GM19328 (cell line): ENCODE results near the gene FSCN2.
"Not testable (repeated sequence)": the region's sequence is repeated elsewhere in the genome, so short reads cannot be mapped to it uniquely, and the experiment has no call there.

ENCODE experiments used
- ATAC-seq: cut with Tn5 transposase; IDR thresholded peaks from one replicate; pipeline ENCODE4 v1.9.1; 2021; ENCODE audit warnings: mild to moderate bottlenecking, moderate library complexity; ENCODE audit not compliant: unreplicated experiment

Gene FSCN2

DNA sequence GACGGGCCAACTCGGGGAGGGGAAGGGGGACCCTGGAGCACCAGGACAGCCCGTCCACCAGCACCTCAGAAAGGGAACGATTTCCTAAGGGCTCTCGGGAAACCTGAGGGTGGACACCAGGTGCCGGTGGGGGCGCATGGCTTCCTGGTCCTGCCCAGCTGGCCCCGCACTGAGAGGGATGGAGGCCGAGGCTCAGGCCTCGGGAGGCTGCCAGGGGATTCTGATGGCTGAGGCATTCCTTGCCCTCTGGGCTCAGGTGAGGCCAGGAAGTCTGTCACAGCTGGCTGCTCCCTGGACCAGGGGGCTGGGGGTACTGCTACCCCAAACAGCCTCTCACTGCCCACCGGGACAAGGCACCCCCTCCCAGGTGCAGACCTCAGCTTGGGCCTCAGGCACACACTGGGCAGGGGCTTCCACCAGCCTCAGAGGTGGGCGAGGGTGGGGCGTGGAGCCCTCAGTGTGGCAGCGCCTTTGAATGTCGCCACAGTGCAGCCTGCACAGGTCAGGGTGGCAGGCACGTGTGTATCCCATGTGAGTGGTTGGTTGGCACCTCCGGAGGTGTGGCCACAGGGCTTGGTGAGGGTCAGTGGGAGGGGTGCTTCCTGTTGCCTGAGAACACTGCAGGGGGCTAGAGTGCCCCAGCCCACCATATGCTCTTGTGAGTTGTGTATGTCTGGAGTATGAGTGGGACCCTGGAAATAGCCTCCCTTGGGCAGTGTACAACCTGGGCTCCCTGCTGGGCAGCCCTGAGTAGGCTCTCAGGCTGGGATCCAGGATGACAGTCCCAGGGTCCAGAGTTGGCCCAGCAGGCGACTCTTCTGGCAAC lies 3.9 kb upstream of the FSCN2 start:
- ATAC-seq: no peak

DNA sequence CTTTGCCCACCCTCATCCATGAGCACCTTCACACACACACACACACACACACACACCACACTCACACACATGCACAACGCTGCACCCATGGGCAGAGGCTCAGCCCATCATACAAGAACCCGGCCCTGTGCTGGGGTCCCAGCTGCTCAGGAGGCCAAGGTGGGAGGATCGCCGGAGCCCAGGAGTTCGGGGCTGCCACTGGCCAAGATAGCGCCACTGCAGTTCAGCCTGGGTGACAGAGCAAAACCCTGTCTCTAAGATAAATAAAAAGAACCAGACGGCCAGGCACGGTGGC lies 3.4 kb upstream of the FSCN2 start:
- no peak for ATAC-seq

DNA sequence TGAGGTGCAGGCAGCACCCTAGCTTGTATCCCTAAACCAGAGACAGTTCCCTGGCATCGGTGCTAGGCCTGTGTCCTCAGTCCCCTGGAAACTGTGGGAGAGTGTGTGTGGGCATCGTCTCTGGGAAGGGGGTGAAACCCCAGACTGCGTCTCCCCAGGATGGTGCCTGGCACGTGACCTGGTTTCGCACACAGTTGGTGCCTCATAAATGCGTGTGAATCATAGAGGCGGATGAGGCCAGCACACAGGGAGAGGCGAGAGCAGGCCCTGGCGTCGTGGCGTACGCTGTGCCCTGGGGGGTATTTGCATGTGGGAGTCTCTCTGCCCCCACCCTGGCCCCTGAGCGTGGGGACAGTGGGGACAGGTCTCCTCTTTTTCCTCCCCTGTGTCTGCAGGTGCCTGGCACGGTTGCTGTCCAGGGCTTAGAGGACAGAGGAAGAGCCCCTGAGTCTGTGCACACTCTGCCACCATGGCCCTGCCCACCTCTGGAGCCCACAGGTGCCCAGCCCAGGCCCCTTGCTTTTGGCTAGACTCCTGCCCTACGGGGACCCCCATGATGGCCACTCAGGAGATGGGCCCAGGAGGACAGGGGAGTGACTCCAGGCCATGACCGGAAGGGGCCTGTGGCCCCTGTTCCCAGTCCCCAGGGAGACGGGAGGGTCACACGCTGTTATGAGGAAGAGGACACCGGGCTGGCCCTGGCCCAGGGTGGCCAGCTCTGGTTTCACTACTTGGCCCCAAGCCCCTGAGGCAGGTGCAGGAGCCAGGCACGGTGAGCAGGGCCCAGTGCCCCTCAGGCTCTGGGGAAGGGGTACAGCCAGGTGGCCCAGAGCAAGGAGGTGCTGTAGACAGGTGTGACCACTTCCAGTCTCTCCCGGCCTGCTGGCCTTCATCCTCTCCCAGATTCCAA lies 1.3 kb upstream of the FSCN2 start:
- no peak for ATAC-seq

DNA sequence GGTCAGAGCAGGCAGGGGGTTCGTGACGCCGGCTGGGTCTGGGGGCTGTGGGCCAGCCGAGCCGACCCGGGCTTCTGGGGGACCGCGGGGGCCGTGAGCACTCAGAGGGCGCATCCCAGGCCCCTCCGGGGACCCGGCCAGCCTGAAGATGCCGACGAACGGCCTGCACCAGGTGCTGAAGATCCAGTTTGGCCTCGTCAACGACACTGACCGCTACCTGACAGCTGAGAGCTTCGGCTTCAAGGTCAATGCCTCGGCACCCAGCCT lies 140 bp downstream of the FSCN2 start:
- no peak for ATAC-seq

GRCh38 chr17:81528651-81529436 lies 667 bp downstream of the FSCN2 start:
- ATAC-seq: no peak

DNA sequence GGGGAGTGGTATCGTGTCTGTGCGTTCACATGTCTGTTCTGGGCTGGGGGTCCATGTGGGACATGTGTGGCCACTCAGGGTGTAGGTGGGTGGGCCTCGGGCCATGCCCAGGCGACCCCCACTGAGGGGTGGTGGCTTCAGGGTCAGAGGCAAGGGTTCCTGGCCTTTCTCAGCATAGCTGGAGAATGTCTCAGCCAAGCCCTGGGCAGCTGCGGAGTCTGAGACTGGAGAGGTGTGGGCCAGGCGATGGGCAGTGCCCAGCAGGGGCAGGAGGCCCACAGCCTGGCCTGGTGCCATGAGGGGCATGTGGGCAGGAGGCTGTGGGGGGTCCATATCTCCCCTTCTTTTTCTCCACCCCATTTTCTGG lies 1.2 kb downstream of the FSCN2 start:
- ATAC-seq: no peak

DNA sequence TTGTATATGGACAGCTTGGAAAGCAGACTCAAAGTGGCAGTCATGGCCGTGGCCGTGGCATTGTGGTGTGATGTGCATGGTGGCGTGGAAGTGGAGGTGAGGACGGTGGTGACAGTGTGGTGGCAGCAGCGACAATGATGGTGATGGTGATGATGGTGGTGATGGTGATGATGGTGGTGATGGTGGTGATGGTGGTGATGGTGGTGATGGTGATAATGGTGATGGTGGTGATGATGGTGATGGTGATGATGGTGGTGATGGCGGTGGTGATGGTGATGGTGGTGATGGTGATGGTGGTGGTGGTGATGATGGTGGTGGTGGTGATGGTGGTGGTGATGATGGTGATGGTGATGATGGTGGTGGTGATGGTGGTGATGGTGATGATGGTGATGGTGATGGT lies 2.8 kb downstream of the FSCN2 start:
- ATAC-seq: not testable (repeated sequence)

DNA sequence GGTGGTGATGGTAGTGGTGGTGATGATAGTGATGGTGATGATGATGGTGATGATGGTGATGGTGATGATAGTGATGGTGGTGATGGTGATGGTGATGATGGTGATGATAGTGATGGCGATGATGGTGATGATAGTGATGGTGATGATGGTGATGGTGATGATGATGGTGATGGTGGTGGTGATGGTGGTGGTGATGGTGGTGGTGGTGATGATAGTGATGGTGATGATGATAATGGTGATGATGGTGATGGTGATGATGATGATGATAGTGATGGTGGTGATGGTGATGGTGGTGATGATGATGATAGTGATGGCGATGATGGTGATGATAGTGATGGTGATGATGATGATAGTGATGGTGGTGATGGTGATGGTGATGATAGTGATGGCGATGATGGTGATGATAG lies 3.8 kb downstream of the FSCN2 start:
- ATAC-seq: not testable (repeated sequence)

- ATAC-seq: no peak
These were observed 4.5 kb downstream of the FSCN2 start for GRCh38 chr17:81532490-81533287.

DNA sequence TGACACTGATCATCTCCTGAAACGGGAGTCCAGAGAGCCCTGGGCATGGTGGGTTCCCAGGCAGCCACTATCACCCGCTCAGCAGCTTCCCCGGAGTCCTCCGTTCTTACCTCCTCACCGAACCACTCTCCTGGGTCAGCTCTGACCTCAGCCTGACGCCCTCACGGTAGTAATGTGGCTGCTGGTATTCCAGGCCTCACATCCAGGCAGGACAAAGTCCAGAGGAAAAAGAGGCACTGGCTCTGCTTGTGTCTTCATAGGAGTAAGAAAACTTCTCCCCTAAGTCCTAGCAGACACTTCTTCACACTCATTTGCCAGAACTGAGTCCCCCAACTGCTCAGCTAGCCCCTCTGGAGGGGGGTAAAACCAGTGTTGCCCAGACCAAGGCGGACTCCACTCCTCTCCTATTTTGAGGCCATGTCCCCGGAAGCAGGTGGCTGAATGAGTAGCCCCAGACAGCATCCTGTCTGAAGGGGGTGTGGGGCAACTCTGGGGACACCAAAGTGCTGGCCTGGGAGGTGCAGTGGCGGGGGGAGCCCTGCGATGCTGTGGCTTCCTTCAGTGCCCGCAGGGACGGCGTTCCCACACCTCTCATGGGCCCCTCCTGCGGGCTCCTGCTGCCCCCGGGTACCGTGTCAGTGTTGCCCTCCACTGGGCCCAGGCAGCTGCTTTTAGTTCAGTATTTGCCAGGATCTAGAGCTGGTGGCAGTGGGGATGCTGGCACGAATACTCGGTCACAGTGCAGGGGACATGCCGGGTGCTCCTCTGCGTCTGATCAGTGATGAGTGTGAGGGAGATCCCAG lies 5.4 kb downstream of the FSCN2 start:
- no peak for ATAC-seq

- ATAC-seq: no peak
These were observed 6.2 kb downstream of the FSCN2 start for GRCh38 chr17:81534157-81535006.

DNA sequence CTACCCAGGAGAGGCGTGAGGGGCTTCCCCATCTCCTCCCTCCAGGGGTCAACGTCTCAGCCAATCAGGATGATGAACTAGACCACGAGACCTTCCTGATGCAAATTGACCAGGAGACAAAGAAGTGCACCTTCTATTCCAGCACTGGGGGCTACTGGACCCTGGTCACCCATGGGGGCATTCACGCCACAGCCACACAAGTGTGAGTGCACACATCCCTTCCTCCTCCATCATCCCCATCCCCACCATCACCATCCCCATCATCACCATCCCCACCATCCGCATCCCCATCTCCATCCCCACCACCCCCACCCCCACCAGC lies 6.8 kb downstream of the FSCN2 start:
- no peak for ATAC-seq

DNA sequence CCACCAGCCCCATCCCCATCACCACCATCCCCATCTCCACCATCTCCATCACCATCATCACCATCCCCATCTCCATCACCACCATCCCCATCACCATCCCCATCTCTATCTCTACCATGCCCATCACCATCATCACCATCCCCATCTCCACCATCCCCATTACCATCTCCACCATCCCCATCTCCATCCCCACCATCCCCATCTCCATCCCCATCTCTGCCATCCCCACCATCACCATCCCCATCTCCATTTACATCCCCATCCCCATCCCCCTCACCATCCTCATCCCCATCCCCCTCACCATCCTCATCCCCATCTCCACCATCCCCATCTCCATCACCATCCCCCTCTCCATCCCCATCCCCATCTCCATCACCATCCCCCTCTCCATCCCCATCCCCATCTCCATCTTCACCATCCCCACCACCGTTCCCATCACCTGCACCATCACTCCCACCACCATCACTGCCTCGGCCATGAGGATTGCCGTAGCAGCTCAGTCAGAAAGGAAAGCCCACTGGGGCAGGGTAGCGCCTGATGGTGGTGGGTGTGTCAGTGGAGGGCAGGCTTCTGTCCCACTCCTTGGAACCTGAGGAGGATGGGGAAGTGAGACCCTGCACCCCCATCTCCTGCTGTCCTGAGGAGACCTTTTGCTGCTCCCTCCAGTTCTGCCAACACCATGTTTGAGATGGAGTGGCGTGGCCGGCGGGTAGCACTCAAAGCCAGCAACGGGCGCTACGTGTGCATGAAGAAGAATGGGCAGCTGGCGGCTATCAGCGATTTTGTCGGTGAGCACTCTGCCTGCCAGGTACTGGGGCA lies 7.5 kb downstream of the FSCN2 start:
- ATAC-seq: no peak

DNA sequence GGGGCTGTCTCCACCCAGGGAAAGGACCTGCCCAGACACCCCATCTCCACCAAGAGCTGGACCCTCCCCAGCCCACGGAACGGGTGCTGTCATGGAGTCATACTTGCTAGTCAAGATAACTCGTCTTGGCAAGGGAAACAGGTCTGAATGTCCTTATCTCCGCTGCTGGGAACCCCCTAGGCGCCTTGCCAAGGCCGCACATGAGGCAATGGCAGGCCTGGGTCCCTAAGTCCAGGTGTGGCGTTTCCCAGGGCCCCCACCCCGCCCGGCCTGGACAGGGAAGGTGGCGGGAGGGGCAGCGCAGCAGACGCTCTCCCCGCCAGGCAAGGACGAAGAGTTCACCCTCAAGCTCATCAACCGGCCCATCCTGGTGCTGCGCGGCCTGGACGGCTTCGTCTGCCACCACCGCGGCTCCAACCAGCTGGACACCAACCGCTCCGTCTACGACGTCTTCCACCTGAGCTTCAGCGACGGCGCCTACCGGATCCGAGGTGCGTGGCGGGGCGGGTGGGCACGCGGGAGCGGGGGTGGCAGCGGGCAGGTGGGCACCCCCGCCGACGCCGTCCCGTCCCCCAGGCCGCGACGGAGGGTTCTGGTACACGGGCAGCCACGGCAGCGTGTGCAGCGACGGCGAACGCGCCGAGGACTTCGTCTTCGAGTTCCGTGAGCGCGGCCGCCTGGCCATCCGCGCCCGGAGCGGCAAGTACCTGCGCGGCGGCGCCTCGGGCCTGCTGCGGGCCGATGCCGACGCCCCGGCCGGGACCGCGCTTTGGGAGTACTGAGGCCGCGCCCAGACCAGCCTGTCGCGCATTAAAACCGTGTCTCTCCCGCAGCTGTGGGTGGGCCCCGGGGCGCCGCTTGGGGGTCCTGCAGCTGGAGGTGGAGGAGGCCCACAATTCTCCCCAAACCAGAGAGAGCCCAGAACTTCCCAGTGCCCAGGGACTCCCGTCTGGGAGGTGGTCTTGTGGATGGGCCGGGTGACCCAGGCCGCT lies 8.4 kb downstream of the FSCN2 start:
- ATAC-seq: no peak

GRCh38 chr17:81537343-81537855 lies 9.2 kb downstream of the FSCN2 start:
- ATAC-seq: no peak

DNA sequence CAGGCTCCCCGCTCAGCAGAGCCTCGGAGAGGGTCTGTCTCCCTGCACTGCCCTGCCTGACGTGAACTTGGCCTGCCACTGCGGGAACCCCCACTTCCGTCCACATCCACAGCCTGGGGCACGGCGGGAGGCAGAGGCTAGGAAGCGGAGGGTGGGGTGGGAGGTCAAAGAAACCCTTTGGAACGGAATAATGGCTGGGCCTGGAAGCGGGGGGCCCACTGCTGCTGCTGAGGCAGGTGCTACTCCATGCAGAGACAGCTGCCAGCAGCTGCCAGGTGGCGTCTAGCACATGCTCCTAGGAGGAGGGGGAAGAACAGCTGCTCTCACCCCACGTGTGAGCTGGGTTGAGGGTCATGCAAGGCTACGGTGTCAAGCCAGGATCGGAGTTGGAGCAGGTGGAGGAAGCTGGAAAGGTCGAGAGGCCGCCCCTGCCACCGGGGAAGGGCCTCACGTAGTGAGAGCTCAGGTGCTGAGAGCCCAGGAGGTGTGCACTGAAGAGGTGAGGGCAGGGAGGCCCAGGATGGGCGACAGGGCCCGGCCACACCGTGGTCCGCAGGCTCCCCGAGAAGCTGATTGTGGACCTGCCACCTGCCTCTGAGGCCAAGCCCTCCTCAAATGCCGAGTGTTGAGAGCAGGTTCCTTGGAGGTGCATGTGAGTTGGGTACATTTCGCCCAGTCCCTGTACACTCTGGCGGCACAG lies 9.8 kb downstream of the FSCN2 start:
- ATAC-seq: no peak
